Fibroblast of lung (primary cell): ENCODE results near the gene CCDC8. TPM values are rescaled to one million over a fixed set of nuclear protein-coding genes. Genes with fewer than 3 reads are reported as not detected.
A peak's percentile ranks its signal among the peaks of the same experiment; 100 is the strongest.

Experiments
- DNase-seq, 2 donors: peaks; one replicate each; pipeline versions ENCODE4 v3.0.0 to v3.0.0-alpha.2; 2010; ENCODE audit warnings: low read depth in 2 of 2
- H2AFZ ChIP-seq: 2 replicates; pipeline ENCODE4 v1.5.1; 2012; ENCODE audit warnings: low read length, control low read depth, inconsistent platforms
- H3K27ac ChIP-seq: 2 replicates; pipeline ENCODE4 v1.5.1; 2011; ENCODE audit warnings: low read length, control low read depth; ENCODE audit not compliant: insufficient read depth
- H3K27me3 ChIP-seq: 2 replicates; pipeline ENCODE4 v1.5.1; 2011; ENCODE audit warnings: mild to moderate bottlenecking, low read length; ENCODE audit not compliant: control insufficient read depth, insufficient read depth
- H3K36me3 ChIP-seq: 2 replicates; pipeline ENCODE4 v1.5.1; 2011; ENCODE audit warnings: low read length; ENCODE audit not compliant: control insufficient read depth, insufficient read depth
- H3K4me1 ChIP-seq: 2 replicates; pipeline ENCODE4 v1.5.1; 2011; ENCODE audit warnings: low read length; ENCODE audit not compliant: control insufficient read depth, insufficient read depth; ENCODE audit errors: extremely low read depth
- H3K4me2 ChIP-seq: 2 replicates; pipeline ENCODE4 v1.5.1; 2011; ENCODE audit warnings: low read length, control low read depth; ENCODE audit not compliant: insufficient read depth; ENCODE audit errors: extremely low read depth
- H3K4me3 ChIP-seq, 4 experiments: fragments of 200-600 bp in 1 of 4; sonication (generic) in 1 of 4; replicated peaks in 1 of 4; 2 replicates each; pipeline ENCODE4 v1.5.1; 2011 to 2016; ENCODE audit warnings: low read length in 4 of 4, low read depth in 3 of 4, mild to moderate bottlenecking in 3 of 4, control low read depth in 2 of 4, inconsistent platforms in 1 of 4, mixed read lengths in 1 of 4; ENCODE audit not compliant: insufficient read depth in 1 of 4; ENCODE audit errors: control extremely low read depth in 1 of 4
- H3K79me2 ChIP-seq: 2 replicates; pipeline ENCODE4 v1.5.1; 2012; ENCODE audit warnings: mild to moderate bottlenecking, low read length, inconsistent platforms; ENCODE audit not compliant: control insufficient read depth, insufficient read depth
- H3K9ac ChIP-seq: 2 replicates; pipeline ENCODE4 v1.5.1; 2011; ENCODE audit warnings: mild to moderate bottlenecking, low read length, control low read depth; ENCODE audit not compliant: insufficient read depth
- H3K9me3 ChIP-seq: 2 replicates; pipeline ENCODE4 v1.5.1; 2012; ENCODE audit warnings: low read depth, low read length; ENCODE audit not compliant: control insufficient read depth, insufficient read depth
- H4K20me1 ChIP-seq: 2 replicates; pipeline ENCODE4 v1.5.1; 2011; ENCODE audit warnings: low read length; ENCODE audit not compliant: control insufficient read depth, insufficient read depth; ENCODE audit errors: extremely low read depth
- CTCF ChIP-seq, 2 donors: IDR thresholded peaks in 1 of 2; conservative IDR thresholded peaks in 1 of 2; 1 replicate in 1 of 2; 2 replicates in 1 of 2; pipeline ENCODE4 v1.5.1; 2011 to 2012; ENCODE audit warnings: low read length in 2 of 2, control low read depth in 1 of 2, inconsistent platforms in 1 of 2, low read depth in 1 of 2, mild to moderate bottlenecking in 1 of 2
- EZH2 ChIP-seq: IDR thresholded peaks from 2 replicates; pipeline ENCODE4 v1.5.1; 2012; ENCODE audit warnings: low read length, control low read depth, mild to moderate bottlenecking; ENCODE audit errors: missing control alignments
- polyA plus RNA-seq, 2 donors: library from polyadenylated mRNA; depleted of rRNA in 1 of 2; stranded (reverse) in 1 of 2; unstranded in 1 of 2; fragments of >200 nt; gene quantifications; 2 replicates each; pipeline ENCODE4 v1.2.1, GENCODE V29; 2011 to 2012; ENCODE audit warnings: missing spikeins in 1 of 2
- total RNA-seq: library from RNA; depleted of rRNA; stranded (reverse); fragments of >200 nt; gene quantifications from 2 replicates; pipeline ENCODE4 v1.2.1, GENCODE V29; 2014

The CCDC8 gene
- total and polyA plus RNA-seq, 2 donors (not counting 1 experiment from before 2014, with no cell fraction given), result 1.9 to 13.4 TPM

GRCh38 chr19:46428239-46429135 is 15.1 kb upstream of the CCDC8 start, which contains the start of gene PNMA8C:
Gene PNMA8C, minus strand, starts transcription at chr19:46428936. Its CDS starts 577 bp downstream, at chr19:46428359.
- H3K4me2 ChIP-seq, result peak within 1 kb of the TSS; percentile 78
- peaks cover 3% of the 10 kb centered on the region for H3K4me1 ChIP-seq
- H3K9ac ChIP-seq, result no peak within 1 kb of the TSS
- peak; percentile 52 to 61 for DNase-seq
- peak within 1 kb of the TSS; percentile 17 to 32 (median 24) for H3K4me3 ChIP-seq
- H4K20me1 ChIP-seq, result no peaks in the 10 kb centered on the region
- TF ChIP-seq EZH2 (no peak), CTCF (conservative IDR thresholded peaks at IDR 0.05 in 1 of 2, IDR thresholded peaks at IDR 0.05 in 1 of 2; ENCODE audit: low read depth in 1 of 2, low read length in 2 of 2) (no peak)
- no peak within 1 kb of the TSS for H3K27ac ChIP-seq
- H3K27me3 ChIP-seq, result no peaks in the 10 kb centered on the region
- no peaks in the 10 kb centered on the region for H3K79me2 ChIP-seq
- H2AFZ ChIP-seq, result peak within 1 kb of the TSS; percentile 46
- no peaks in the 10 kb centered on the region for H3K9me3 ChIP-seq
- no peaks in the 10 kb centered on the region for H3K36me3 ChIP-seq

GRCh38 chr19:46427518-46428045 is 14.2 kb upstream of the CCDC8 start:
- no peaks in the 10 kb centered on the region for H3K27me3 ChIP-seq
- H3K4me2 ChIP-seq, result no peak overlapping the region
- H3K79me2 ChIP-seq, result no peaks in the 10 kb centered on the region
- H3K4me1 ChIP-seq, result peaks cover 3% of the 10 kb centered on the region
- TF ChIP-seq EZH2, result no peak
- TF ChIP-seq CTCF (conservative IDR thresholded peaks at IDR 0.05 in 1 of 2, IDR thresholded peaks at IDR 0.05 in 1 of 2; ENCODE audit: low read depth in 1 of 2, low read length in 2 of 2), result no peak
- no peak overlapping the region for H3K9ac ChIP-seq
- no peak overlapping the region for H3K4me3 ChIP-seq
- H3K27ac ChIP-seq, result no peak overlapping the region
- H4K20me1 ChIP-seq, result no peaks in the 10 kb centered on the region
- no peak overlapping the region for H2AFZ ChIP-seq
- H3K9me3 ChIP-seq, result no peaks in the 10 kb centered on the region
- no peaks in the 10 kb centered on the region for H3K36me3 ChIP-seq
- no peak for DNase-seq

- H3K4me2 ChIP-seq, result peak overlapping the region; percentile 98
- H4K20me1 ChIP-seq, result no peaks in the 10 kb centered on the region
- no peaks in the 10 kb centered on the region for H3K9me3 ChIP-seq
- no peak for TF ChIP-seq CTCF (conservative IDR thresholded peaks at IDR 0.05 in 1 of 2, IDR thresholded peaks at IDR 0.05 in 1 of 2; ENCODE audit: low read depth in 1 of 2, low read length in 2 of 2)
- no peak for TF ChIP-seq EZH2
- peak overlapping the region; percentile 55 for H3K9ac ChIP-seq
- H3K36me3 ChIP-seq, result no peaks in the 10 kb centered on the region
- H2AFZ ChIP-seq, result peak overlapping the region; percentile 95
- H3K27me3 ChIP-seq, result no peaks in the 10 kb centered on the region
- no peak overlapping the region for H3K27ac ChIP-seq
- peak overlapping the region; percentile 59 to 66 (median 60) for H3K4me3 ChIP-seq
- H3K79me2 ChIP-seq, result no peaks in the 10 kb centered on the region
- peaks cover 3% of the 10 kb centered on the region for H3K4me1 ChIP-seq
- DNase-seq, result peak; percentile 68 to 84
Observed at GRCh38 chr19:46426506-46427162, 13.3 kb upstream of the CCDC8 start.
